Lung (tissue), 12 donors: ENCODE data around the gene AMOTL2. TPM values are rescaled to one million over a fixed set of nuclear protein-coding genes. Genes with fewer than 3 reads are reported as not detected.

Experiments
- ATAC-seq: fragments of 200-7000 bp; cut with Tn5 transposase; one replicate; pipeline ENCODE4 v1.9.1; 2020; ENCODE audit warnings: moderate number of reproducible peaks; ENCODE audit not compliant: insufficient read depth, low FRiP score
- DNase-seq, 3 donors: peaks; one replicate each; pipeline ENCODE4 v3.0.0-alpha.2; 2013 to 2017
- H3K27ac ChIP-seq, 2 donors: one replicate each; pipeline ENCODE4 v1.5.1; 2013; ENCODE audit warnings: mild to moderate bottlenecking in 2 of 2, moderate library complexity in 2 of 2, control low read depth in 1 of 2, inconsistent platforms in 1 of 2, low read depth in 1 of 2, low read length in 1 of 2
- H3K27me3 ChIP-seq, 3 donors: one replicate each; pipeline ENCODE4 v1.5.1; 2013; ENCODE audit warnings: low read length in 2 of 3; ENCODE audit not compliant: control insufficient read depth in 3 of 3, insufficient read depth in 3 of 3
- H3K36me3 ChIP-seq, 4 donors: one replicate each; pipeline ENCODE4 v1.5.1; 2013; ENCODE audit warnings: low read length in 4 of 4, mild to moderate bottlenecking in 1 of 4, moderate library complexity in 1 of 4; ENCODE audit not compliant: control insufficient read depth in 4 of 4, insufficient read depth in 4 of 4
- H3K4me1 ChIP-seq, 5 donors: one replicate each; pipeline ENCODE4 v1.5.1; 2013; ENCODE audit warnings: low read length in 5 of 5, mild to moderate bottlenecking in 2 of 5, moderate library complexity in 1 of 5; ENCODE audit not compliant: control insufficient read depth in 5 of 5, insufficient read depth in 5 of 5
- H3K4me3 ChIP-seq: one replicate; pipeline ENCODE4 v1.5.1; 2013; ENCODE audit warnings: mild to moderate bottlenecking, control low read depth, moderate library complexity
- H3K9ac ChIP-seq, 2 donors: one replicate each; pipeline ENCODE4 v1.5.1; 2013; ENCODE audit warnings: low read length in 2 of 2, control low read depth in 1 of 2; ENCODE audit not compliant: insufficient read depth in 1 of 2
- H3K9me3 ChIP-seq, 4 donors: one replicate each; pipeline ENCODE4 v1.5.1; 2013; ENCODE audit warnings: low read length in 3 of 4, mild to moderate bottlenecking in 1 of 4, moderate library complexity in 1 of 4; ENCODE audit not compliant: control insufficient read depth in 4 of 4, insufficient read depth in 3 of 4
- CTCF ChIP-seq: IDR thresholded peaks from 2 replicates; pipeline ENCODE4 v1.5.1; 2012; ENCODE audit warnings: mild to moderate bottlenecking; ENCODE audit errors: control extremely low read depth, extremely low read depth
- WGBS, 2 donors: extraction: QIAGEN DNeasy Blood & Tissue Kit; methylation state at CpG; one replicate each; pipeline ENCODE4 v1.1.7; 2013; 5-methylcytosine and 5-hydroxymethylcytosine counted together
- polyA plus RNA-seq, 2 donors: library from polyadenylated mRNA; stranded (reverse); fragments of 200-250 nt; gene quantifications; one replicate each; pipeline ENCODE4 v1.2.1, GENCODE V29; 2013
- total RNA-seq, 2 donors: library from RNA; depleted of rRNA in 1 of 2; stranded (reverse); fragments of >200 nt in 1 of 2; gene quantifications; one replicate each; pipeline ENCODE4 v1.2.1, GENCODE V29; 2014 to 2021
- donor health status: control.
- donor health status: control.
- donor health status: Bipolar disorder and iron deficiency.
- donor health status: healthy.
- donor health status: DM: yes; HTN: yes; CAD: no.

The AMOTL2 gene
- total and polyA plus RNA-seq, 4 donors, result 27.4 to 129 (median 75.9) TPM

- Histone ChIP-seq H3K4me1 (peaks cover 0 to 15% (median 6%) of the 10 kb centered on the region in 5 donors), H3K36me3 (no peaks in the 10 kb centered on the region), H3K9ac (no peak overlapping the region), H3K27ac (peak overlapping the region in 1 of 2 donors; percentile 36), H3K4me3 (no peak overlapping the region), H3K27me3 (peaks cover 0 to 2% (median 0%) of the 10 kb centered on the region in 3 donors), H3K9me3 (no peaks in the 10 kb centered on the region)
- ATAC-seq, result no peak
- DNase-seq, result no peak
- TF ChIP-seq CTCF, result peak; percentile 35
Measured at GRCh38 chr3:134378384-134378783, 4.1 kb upstream of the AMOTL2 start.

- no peak for TF ChIP-seq CTCF
- Histone ChIP-seq H3K36me3 (no peaks in the 10 kb centered on the region), H3K27ac (peak overlapping the region; percentile 6 to 36), H3K9ac (no peak overlapping the region), H3K4me1 (peaks cover 0 to 15% (median 6%) of the 10 kb centered on the region in 5 donors), H3K4me3 (no peak overlapping the region), H3K9me3 (no peaks in the 10 kb centered on the region), H3K27me3 (peaks cover 0 to 2% (median 0%) of the 10 kb centered on the region in 3 donors)
- DNase-seq (no peak), ATAC-seq (no peak)
- WGBS, 2 donors, result 59 to 66% methylated on average over 3 of the region's 3 CpGs
Measured at GRCh38 chr3:134377896-134378295, 3.6 kb upstream of the AMOTL2 start.

GRCh38 chr3:134376786-134377426 lies 2.7 kb upstream of the AMOTL2 start:
- Histone ChIP-seq H3K36me3 (peaks cover 0 to 1% (median 0%) of the 10 kb centered on the region in 4 donors), H3K9me3 (no peaks in the 10 kb centered on the region), H3K27me3 (peaks cover 0 to 2% (median 0%) of the 10 kb centered on the region in 3 donors), H3K4me1 (peaks cover under 1 to 18% (median 13%) of the 10 kb centered on the region in 5 donors), H3K27ac (no peak overlapping the region), H3K9ac (no peak overlapping the region), H3K4me3 (no peak overlapping the region)
- 83 to 89% methylated on average over 5 of the region's 5 CpGs for WGBS, 2 donors
- ATAC-seq, result no peak
- DNase-seq, result no peak
- no peak for TF ChIP-seq CTCF

- no peak for ATAC-seq
- Histone ChIP-seq H3K27ac (no peak overlapping the region), H3K9ac (no peak overlapping the region), H3K27me3 (peaks cover 0 to 2% (median 0%) of the 10 kb centered on the region in 3 donors), H3K4me3 (no peak overlapping the region), H3K9me3 (no peaks in the 10 kb centered on the region), H3K4me1 (peaks cover 4 to 24% (median 16%) of the 10 kb centered on the region in 5 donors), H3K36me3 (peaks cover 0 to 2% (median under 1%) of the 10 kb centered on the region in 4 donors)
- DNase-seq, result no peak
- no peak for TF ChIP-seq CTCF
- WGBS, 2 donors, result 95 to 98% methylated on average over 4 of the region's 4 CpGs
Measured at GRCh38 chr3:134376385-134376765, 2.1 kb upstream of the AMOTL2 start.
